ENCODE data around the gene MSX2.
A peak's percentile ranks its signal among the peaks of the same experiment; 100 is the strongest.

The MSX2 gene

GRCh38 chr5:174718880-174719610 lies 5.3 kb upstream of the MSX2 start:
- DNase-seq = peak; percentile 55

DNA sequence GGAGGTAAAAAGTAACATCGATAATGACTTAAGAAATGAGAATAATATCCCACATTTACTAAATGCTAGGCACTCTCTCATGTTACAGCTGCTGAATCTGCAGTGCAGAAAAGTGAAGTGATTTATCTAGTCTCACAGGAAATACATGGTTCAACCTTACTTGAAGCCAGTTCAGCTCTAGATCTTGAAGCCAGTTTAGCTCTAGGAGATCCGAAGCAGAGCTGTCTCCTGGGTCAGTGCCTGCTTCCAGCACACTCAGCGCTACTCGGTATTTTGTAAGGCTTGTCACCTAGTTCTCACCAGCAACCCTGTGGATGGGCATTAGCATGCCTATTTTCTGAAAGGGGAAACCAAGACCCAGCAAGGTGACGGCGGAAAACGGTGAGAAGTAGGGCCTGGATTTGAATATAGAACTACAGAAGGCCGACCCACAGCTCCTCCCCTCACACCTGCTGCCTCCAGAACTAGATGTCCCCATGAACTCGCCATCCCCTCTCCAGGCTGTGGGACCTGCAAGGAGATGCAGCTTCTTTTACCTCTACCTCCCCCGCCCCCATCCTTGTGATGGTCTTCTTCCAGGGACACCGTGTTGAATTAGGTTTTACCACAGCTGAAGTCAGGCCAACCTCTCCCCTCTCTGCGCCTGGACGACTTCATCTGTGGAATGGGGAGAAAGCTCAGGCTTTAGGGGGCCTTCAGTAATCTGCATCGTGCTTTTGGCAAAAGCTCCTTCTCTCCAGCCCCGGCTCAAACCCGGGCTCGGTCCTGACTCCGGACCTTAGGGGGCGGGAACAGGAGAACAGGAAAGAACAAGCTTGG lies 4.4 kb upstream of the MSX2 start:
- DNase-seq = no peak

- DNase-seq = peak; percentile 97
Observed at GRCh38 chr5:174720612-174721529, 3.5 kb upstream of the MSX2 start.

- DNase-seq = no peak
Observed at GRCh38 chr5:174721530-174722432, 2.6 kb upstream of the MSX2 start.

GRCh38 chr5:174722500-174722899 lies 1.9 kb upstream of the MSX2 start:
- no peak for DNase-seq

- peak; percentile 73 for DNase-seq
Observed at GRCh38 chr5:174723315-174723978, 935 bp upstream of the MSX2 start.

DNA sequence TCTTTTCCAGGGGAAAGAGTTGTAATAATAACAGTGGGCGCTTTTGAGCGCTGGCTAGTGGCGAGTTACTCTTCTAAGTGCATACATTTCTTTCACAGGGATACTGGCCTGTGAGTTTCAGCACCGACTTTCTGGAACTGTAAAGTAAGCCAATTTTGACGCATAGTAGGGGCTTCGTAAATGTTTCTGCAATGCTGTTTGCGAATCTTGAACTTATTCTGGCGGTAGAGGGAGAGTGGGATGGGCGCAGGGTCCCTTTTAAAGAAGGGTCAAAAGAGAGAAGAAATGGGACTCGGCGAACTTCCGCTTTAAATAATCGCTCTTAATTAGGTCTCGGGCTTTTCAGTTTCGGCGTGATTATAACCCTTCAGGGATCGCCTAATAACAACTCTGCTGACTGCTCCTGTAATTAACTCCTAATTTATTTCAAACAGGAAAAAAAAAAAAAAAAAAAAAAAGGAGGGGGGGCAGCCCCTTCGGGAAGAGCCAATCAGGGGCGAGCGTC lies 351 bp upstream of the MSX2 start:
- peak; percentile 71 for DNase-seq

DNA sequence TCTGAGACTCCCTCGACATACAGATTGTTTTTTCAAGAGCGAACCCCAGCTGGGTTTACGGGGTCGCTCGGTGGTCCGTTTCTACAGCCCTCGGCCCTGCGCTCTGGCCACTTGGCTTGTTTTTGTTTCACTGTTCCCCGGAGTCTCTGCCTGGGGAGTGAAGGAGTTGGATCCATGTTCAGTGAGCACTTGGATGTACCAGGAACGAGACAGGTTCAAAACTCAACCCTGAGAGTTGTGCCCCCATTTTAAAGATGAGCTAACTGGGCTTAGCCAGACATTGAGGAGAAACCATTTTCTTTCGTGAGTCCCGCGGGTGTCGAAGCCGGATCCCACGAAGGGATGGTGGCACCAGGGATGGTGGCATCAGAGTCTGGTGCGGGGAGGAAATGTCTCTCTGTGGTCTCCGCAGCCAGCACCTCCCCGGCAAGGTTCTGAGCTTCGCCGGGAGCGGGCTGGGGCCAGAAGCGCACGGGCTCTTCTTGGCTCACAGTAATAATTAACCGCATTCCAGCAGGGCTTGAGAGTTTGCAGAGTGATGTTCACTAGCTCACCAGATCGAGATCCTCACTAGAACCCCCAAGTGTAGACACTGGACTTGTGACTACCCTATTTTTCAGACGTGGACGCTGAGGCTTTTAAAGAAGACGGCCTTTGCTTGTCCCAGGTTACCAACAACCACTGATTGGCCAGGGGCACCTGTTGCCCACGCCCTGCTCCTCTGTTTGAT lies 1.0 kb downstream of the MSX2 start:
- DNase-seq = no peak

GRCh38 chr5:174725991-174726601 lies 1.7 kb downstream of the MSX2 start:
- no peak for DNase-seq

GRCh38 chr5:174726916-174727793 lies 2.8 kb downstream of the MSX2 start:
- no peak for DNase-seq

DNA sequence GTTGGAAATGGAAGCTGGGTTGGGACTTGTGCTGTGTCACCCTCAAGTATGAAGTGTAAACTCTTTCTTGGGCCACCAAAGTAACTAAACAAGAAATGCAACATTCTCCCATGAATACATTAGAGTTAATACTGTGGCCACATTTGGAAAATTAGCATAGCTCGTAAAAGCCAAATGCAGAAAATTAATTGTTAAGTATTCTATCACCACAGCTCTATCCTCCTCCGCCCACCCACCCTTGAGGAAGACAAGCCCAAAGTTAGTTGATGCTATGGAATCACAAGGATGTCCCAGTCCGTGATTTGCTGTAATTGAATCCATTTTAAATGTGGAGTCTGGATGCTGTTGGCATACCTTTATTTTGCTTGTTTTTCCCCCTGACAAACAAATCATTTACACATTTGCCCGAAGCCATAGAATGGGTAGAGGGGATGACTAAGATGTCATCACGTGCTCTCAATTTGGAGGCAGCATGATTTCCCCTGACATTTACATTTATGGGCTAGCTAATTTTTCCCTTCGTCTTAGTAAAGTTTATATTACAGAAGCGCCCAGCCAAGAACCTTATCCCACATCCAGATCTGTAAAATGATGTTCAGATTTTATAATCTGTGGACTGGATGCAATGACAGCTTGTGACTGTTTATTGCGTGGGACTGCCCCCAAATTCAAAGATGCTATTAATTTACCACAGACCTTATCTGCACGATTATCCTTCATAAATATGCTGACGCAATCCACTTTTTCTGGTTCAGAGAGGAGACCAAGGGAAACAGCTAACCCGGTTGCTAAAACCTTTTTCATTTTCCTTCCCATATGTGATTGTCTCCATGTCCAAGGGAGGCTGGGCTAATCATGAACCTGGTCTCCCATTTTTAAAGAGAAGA lies 3.7 kb downstream of the MSX2 start:
- no peak for DNase-seq

GRCh38 chr5:174729075-174729680 lies 4.8 kb downstream of the MSX2 start:
- DNase-seq = peak; percentile 65

- peak; percentile 74 for DNase-seq
Observed at GRCh38 chr5:174731214-174732035, 7.0 kb downstream of the MSX2 start.

DNA sequence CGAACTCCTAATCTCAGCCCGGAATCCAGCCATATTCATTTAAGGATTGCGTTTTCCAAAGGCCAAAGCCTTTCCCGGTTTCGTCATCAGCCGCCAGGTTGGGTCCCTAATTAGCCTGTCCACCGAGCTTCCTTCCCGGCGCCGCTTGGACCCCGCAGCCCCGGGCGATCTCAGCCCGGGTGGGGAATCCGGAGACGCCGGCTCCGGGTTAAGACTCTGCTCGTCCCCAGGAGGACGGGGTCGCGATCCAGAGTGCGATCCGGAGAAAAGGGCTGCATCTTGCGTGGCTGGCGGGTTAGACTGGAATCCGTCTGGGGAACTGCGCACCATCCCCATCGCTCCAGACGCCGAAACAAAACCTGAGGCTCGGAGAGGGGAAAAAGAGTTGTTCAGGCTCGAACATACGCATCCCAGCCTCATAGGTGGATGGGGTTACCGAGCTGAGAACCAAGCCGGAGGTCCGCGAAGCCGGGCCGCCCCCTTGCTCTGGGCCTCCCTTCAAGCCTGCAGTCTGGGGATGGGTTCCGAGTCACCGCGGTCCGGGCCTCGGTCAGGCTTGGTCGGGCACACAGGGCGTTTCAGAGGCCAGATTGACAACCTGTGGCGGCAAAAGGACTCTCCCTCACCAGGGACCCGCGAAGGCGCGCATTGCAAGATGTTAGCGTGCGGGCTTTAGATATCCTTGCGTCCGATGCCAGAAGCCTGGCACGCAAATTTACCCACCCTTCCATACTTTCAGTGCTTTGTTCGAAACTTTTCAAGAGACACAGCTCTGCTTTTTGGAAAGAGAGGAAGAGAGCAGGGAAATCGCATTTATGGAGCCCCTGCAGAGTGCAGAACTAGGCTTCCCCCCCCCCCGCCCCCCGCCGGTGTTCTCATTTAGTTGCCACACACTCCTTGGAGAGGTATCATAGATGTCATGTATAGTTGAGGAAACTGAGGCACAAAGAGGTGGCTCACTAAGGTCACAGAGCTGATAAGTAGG lies 7.9 kb downstream of the MSX2 start:
- DNase-seq = peak; percentile 87

DNA sequence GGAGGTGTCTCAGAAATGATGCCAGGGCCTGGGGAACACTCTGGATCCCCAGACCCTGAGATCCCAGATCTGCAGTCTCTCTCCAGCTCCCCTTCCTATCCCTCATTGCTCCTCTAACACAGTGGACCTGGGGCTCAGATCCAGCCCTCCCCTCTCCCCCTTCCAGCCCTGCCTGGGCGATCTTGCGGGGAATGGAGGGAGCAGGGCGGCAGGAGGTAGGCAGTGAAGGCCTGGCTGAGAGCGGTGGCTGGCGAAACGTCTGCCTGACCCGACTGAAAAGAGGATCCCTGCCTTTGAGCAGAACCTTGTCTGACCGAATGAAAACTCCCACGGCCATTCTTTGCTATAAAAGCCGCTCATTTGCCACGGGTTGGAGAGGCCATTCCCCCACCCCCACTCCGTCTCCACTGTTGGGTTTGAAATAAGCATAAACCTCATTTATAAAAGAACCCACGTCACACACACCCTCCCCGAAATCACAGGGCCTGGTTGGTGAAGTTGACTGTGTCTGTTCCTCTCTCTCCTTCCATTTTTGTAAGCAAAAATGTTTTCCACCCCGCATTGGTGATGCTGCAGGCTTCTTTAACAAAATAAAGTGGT lies 8.8 kb downstream of the MSX2 start:
- DNase-seq = peak; percentile 86
